H1 (cell line): ENCODE results near the gene MYO15B. TPM values are rescaled to one million over a fixed set of nuclear protein-coding genes. Genes with fewer than 3 reads are reported as not detected.

ENCODE experiments used
- CTCF ChIA-PET: fragments of 300-600 bp; sonication (Branson Sonifier 250); formaldehyde crosslinking; loops from one replicate; lab custom pipeline; 2021; ENCODE audit not compliant: partially characterized antibody; lab: Charles Lee
- POLR2A ChIA-PET: fragments of 300-600 bp; sonication (Branson Sonifier 250); formaldehyde crosslinking; loops from one replicate; lab custom pipeline; 2021; ENCODE audit warnings: inconsistent platforms; ENCODE audit not compliant: partially characterized antibody; lab: Charles Lee
- DNase-seq, 2 experiments: peaks; one replicate each; pipeline versions ENCODE4 v3.0.0 to v3.0.0-alpha.2; 2010 to 2022; ENCODE audit warnings: low spot score in 2 of 2, low read depth in 1 of 2, mixed read lengths in 1 of 2
- FAIRE-seq: peaks from 2 replicates; lab custom pipeline; 2011; peaks lifted over from hg19 to GRCh38; lab: Jason Lieb, UNC
- H2AFZ ChIP-seq: 2 replicates; pipeline ENCODE4 v1.8.1; 2012; ENCODE audit warnings: low read length, inconsistent platforms
- H2AK5ac ChIP-seq: 2 replicates; pipeline ENCODE4 v1.6.1; 2013; ENCODE audit warnings: low read depth, low read length
- H2BK120ac ChIP-seq: replicated peaks from 2 replicates; pipeline ENCODE3; 2013; ENCODE audit warnings: low read depth, low read length, inconsistent platforms
- H2BK12ac ChIP-seq: 2 replicates; pipeline ENCODE4 v1.6.1; 2013; ENCODE audit warnings: low read depth, low read length
- H2BK15ac ChIP-seq: 2 replicates; pipeline ENCODE4 v1.6.1; 2013; ENCODE audit warnings: low read length
- H2BK20ac ChIP-seq: 2 replicates; pipeline ENCODE4 v1.6.1; 2013; ENCODE audit warnings: low read length
- H2BK5ac ChIP-seq: 2 replicates; pipeline ENCODE4 v1.6.1; 2013; ENCODE audit warnings: low read depth, low read length
- H3K14ac ChIP-seq: 2 replicates; pipeline ENCODE4 v1.6.1; 2013; ENCODE audit warnings: inconsistent platforms; ENCODE audit not compliant: insufficient read length
- H3K18ac ChIP-seq: 2 replicates; pipeline ENCODE4 v1.6.1; 2013; ENCODE audit warnings: low read length; ENCODE audit errors: extremely low read depth
- H3K23ac ChIP-seq: 2 replicates; pipeline ENCODE4 v1.6.1; 2013; ENCODE audit warnings: inconsistent platforms; ENCODE audit not compliant: insufficient read length
- H3K23me2 ChIP-seq: 2 replicates; pipeline ENCODE4 v1.6.1; 2013; ENCODE audit warnings: low read depth, low read length
- H3K27ac ChIP-seq: 2 replicates; pipeline ENCODE4 v1.6.1; 2011; ENCODE audit warnings: low read depth, low read length, inconsistent platforms
- H3K27me3 ChIP-seq, 4 experiments: replicated peaks in 1 of 4; 1 replicate in 1 of 4; 2 replicates in 3 of 4; pipeline versions ENCODE4 v1.6.1 to v1.8.1; 2011 to 2013; ENCODE audit warnings: low read length in 3 of 4, mild to moderate bottlenecking in 3 of 4, inconsistent platforms in 2 of 4, mixed read lengths in 2 of 4, moderate library complexity in 1 of 4; ENCODE audit not compliant: control insufficient read depth in 3 of 4, insufficient read depth in 3 of 4; ENCODE audit errors: extremely low read depth in 1 of 4
- H3K36me3 ChIP-seq, 4 experiments: 2 replicates each; pipeline versions ENCODE4 v1.6.1 to v1.8.1; 2011 to 2013; ENCODE audit warnings: mild to moderate bottlenecking in 4 of 4, low read length in 3 of 4, moderate library complexity in 2 of 4, control low read depth in 1 of 4, inconsistent platforms in 1 of 4; ENCODE audit not compliant: insufficient read depth in 4 of 4, control insufficient read depth in 2 of 4
- H3K4ac ChIP-seq: replicated peaks from 2 replicates; pipeline ENCODE3; 2013; ENCODE audit warnings: low read length, low read depth, mixed read lengths, inconsistent platforms; ENCODE audit not compliant: insufficient read length
- H3K4me1 ChIP-seq, 4 experiments: replicated peaks in 1 of 4; 1 replicate in 1 of 4; 2 replicates in 3 of 4; pipeline versions ENCODE4 v1.6.1 to v1.8.1; 2011 to 2013; ENCODE audit warnings: low read length in 3 of 4, inconsistent platforms in 2 of 4, mixed read lengths in 1 of 4; ENCODE audit not compliant: insufficient read depth in 4 of 4, control insufficient read depth in 3 of 4
- H3K4me2 ChIP-seq, 2 experiments: 2 replicates each; pipeline versions ENCODE4 v1.6.1 to v1.8.1; 2011 to 2013; ENCODE audit warnings: low read depth in 2 of 2, low read length in 2 of 2, control low read depth in 1 of 2, inconsistent platforms in 1 of 2, mild to moderate bottlenecking in 1 of 2; ENCODE audit not compliant: insufficient read depth in 1 of 2
- H3K4me3 ChIP-seq, 4 experiments: fragments of 200-600, 300-600 bp in 1 of 4; sonication (generic), shearing (Covaris generic), sonication (Bioruptor Twin) in 1 of 4; 2 replicates each; pipeline versions ENCODE4 v1.5.1 to v1.8.1; 2011 to 2016; ENCODE audit warnings: low read length in 4 of 4, low read depth in 3 of 4, control low read depth in 2 of 4, inconsistent platforms in 2 of 4, mild to moderate bottlenecking in 2 of 4, mixed read lengths in 1 of 4, moderate library complexity in 1 of 4; ENCODE audit not compliant: insufficient read depth in 2 of 4; ENCODE audit errors: extremely low read depth in 1 of 4
- H3K56ac ChIP-seq: replicated peaks from 2 replicates; pipeline ENCODE3; 2013; ENCODE audit warnings: low read depth, mild to moderate bottlenecking, mixed read lengths, low read length, inconsistent platforms; ENCODE audit not compliant: insufficient read length
- H3K79me1 ChIP-seq: 2 replicates; pipeline ENCODE4 v1.6.1; 2013; ENCODE audit warnings: low read depth, low read length, control low read depth
- H3K79me2 ChIP-seq, 2 experiments: 2 replicates each; pipeline versions ENCODE4 v1.6.1 to v1.8.1; 2012 to 2013; ENCODE audit warnings: low read length in 2 of 2, mild to moderate bottlenecking in 2 of 2, inconsistent platforms in 1 of 2; ENCODE audit not compliant: insufficient read depth in 2 of 2, control insufficient read depth in 1 of 2
- H3K9ac ChIP-seq, 4 experiments: replicated peaks in 1 of 4; 1 replicate in 1 of 4; 2 replicates in 3 of 4; pipeline versions ENCODE4 v1.6.1 to v1.8.1; 2011 to 2013; ENCODE audit warnings: low read depth in 3 of 4, low read length in 3 of 4, control low read depth in 2 of 4, mild to moderate bottlenecking in 2 of 4, moderate library complexity in 2 of 4, inconsistent platforms in 1 of 4; ENCODE audit errors: extremely low read depth in 1 of 4
- H3K9me3 ChIP-seq, 2 experiments: 2 replicates each; pipeline versions ENCODE4 v1.6.1 to v1.8.1; 2012 to 2013; ENCODE audit warnings: mild to moderate bottlenecking in 2 of 2, moderate library complexity in 2 of 2, control low read depth in 1 of 2, inconsistent platforms in 1 of 2, low read depth in 1 of 2, low read length in 1 of 2, mixed read lengths in 1 of 2; ENCODE audit not compliant: insufficient read depth in 2 of 2
- H4K20me1 ChIP-seq, 2 experiments: replicated peaks in 1 of 2; 2 replicates each; pipeline versions ENCODE3 to v1.8.1; 2011 to 2013; ENCODE audit warnings: inconsistent platforms in 2 of 2, low read length in 2 of 2, mild to moderate bottlenecking in 1 of 2; ENCODE audit not compliant: insufficient read depth in 2 of 2, control insufficient read depth in 1 of 2
- H4K5ac ChIP-seq: 2 replicates; pipeline ENCODE4 v1.6.1; 2013; ENCODE audit warnings: low read length, low read depth, mixed read lengths, inconsistent platforms; ENCODE audit not compliant: insufficient read length
- H4K8ac ChIP-seq: 2 replicates; pipeline ENCODE4 v1.8.0; 2013; ENCODE audit warnings: mild to moderate bottlenecking, moderate library complexity, low read length, inconsistent platforms; ENCODE audit not compliant: insufficient read depth; ENCODE audit errors: extremely low read depth
- H4K91ac ChIP-seq: replicated peaks from 2 replicates; pipeline ENCODE3; 2013; ENCODE audit warnings: low read length, mixed read lengths, inconsistent platforms; ENCODE audit not compliant: insufficient read length
- BCL11A ChIP-seq, 2 experiments: IDR thresholded peaks; one replicate each; pipeline ENCODE4 v1.6.1; 2011; ENCODE audit warnings: low read depth in 2 of 2, low read length in 2 of 2, mild to moderate bottlenecking in 2 of 2
- CEBPB ChIP-seq: IDR thresholded peaks from 2 replicates; pipeline ENCODE4 v1.6.1; 2012; ENCODE audit warnings: low read depth, low read length
- KDM1A ChIP-seq: fragments of 200-600, 300-600 bp; sonication (generic); IDR thresholded peaks from 2 replicates; pipeline ENCODE4 v1.7.1; 2016; ENCODE audit warnings: mild to moderate bottlenecking, low read length, borderline replicate concordance
- PHF8 ChIP-seq: fragments of 200-600 bp; sonication (generic); conservative IDR thresholded peaks from 2 replicates; pipeline ENCODE4 v1.7.1; 2012; ENCODE audit warnings: low read depth, mild to moderate bottlenecking, inconsistent platforms, low read length, moderate library complexity
- WGBS, 2 experiments: shearing (Covaris generic) in 1 of 2; methylation state at CpG; one replicate each; pipeline versions ENCODE4 v1.1.6 to v1.1.7; 2013 to 2015; ENCODE audit warnings: low lambda C conversion rate in 2 of 2, mixed read lengths in 2 of 2, inconsistent platforms in 1 of 2, low coverage in 1 of 2, missing lambda C conversion rate in 1 of 2; ENCODE audit not compliant: insufficient replicate concordance in 2 of 2, insufficient coverage in 1 of 2, insufficient read length in 1 of 2; ENCODE audit errors: extremely low coverage in 1 of 2, missing lambda C conversion rate in 1 of 2; 5-methylcytosine and 5-hydroxymethylcytosine counted together
- polyA plus RNA-seq, 7 experiments: library from polyadenylated mRNA; depleted of rRNA in 3 of 7; stranded (reverse) in 5 of 7; unstranded in 2 of 7; fragments of >200 nt in 5 of 7; fragments of 200-250 nt in 2 of 7; gene quantifications; 1 replicate in 5 of 7; 2 replicates in 1 of 7; 4 replicates in 1 of 7; pipeline versions ENCODE4 v1.2.1 to v1.2.3, GENCODE V29; 2011 to 2013; ENCODE audit warnings: missing spikeins in 2 of 7, mixed read lengths in 2 of 7
- total RNA-seq: library from RNA; stranded (reverse); fragmentation: NEBNext Ultra II Directional; extraction: Animal tissue kit (Norgen Biotek cat#: 25700); gene quantifications from 2 replicates; pipeline ENCODE4 v1.2.1, GENCODE V29; 2021
- TF ChIP-seq, protein P1 (sequence below): IDR thresholded peaks from 2 replicates; pipeline ENCODE4 v1.6.1; 2012; ENCODE audit warnings: inconsistent platforms

Gene MYO15B
- total and polyA plus RNA-seq, 2 of the 8 experiments (the other 6 are each of a cell fraction or from before 2014, with no cell fraction given): 7.1 to 11.2 TPM

DNA sequence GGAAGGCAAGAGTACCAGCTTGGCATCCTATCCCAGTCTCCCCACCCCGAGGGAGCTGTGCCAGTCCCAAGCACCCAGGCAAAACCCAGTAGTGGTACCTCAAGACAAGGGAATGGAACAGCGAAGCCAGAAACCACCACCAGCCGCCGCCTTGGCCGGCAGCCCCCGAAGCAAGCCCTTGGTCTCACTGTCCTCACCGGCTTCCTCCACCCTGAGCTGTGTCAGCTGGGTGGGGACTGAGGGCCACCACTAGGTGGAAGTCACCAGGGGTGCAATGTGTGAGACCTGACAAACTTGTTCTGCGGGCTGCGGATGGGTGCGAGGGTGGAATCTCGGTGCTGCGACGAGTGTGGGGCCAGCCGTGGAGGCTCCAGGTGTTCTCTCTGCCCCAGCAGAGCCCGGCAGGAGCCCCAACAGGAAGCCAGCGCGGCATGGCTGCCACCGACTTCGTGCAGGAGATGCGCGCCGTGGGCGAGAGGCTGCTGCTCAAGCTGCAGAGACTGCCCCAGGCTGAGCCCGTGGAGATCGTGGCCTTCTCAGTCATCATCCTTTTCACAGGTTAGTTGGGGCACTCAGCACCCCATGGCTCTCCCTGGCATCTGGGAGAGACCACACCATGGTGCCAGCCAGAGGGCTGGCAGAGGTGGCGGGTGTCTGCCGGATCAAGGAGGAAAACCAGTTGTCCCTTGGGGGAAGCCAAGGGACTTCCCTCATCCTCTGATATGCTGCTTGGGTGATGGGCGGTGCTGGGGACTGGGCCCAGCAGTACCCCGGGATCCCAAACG is 52.4 kb downstream of the MYO15B start:
- no peak for TF ChIP-seq CEBPB
- no peak for TF ChIP-seq PHF8
- TF ChIP-seq, protein P1, sequence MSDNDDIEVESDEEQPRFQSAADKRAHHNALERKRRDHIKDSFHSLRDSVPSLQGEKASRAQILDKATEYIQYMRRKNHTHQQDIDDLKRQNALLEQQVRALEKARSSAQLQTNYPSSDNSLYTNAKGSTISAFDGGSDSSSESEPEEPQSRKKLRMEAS: no peak
- no peak for TF ChIP-seq BCL11A (IDR thresholded peaks at IDR 0.05; ENCODE audit: low read depth in 2 of 2, low read length in 2 of 2)
- no peak for TF ChIP-seq KDM1A
- Histone ChIP-seq H3K79me1 (no peaks in the 10 kb centered on the region), H3K23me2 (no peaks in the 10 kb centered on the region), H4K8ac (no peak overlapping the region), H3K79me2 (no peaks in the 10 kb centered on the region; a peak in 1 of 4 replicates), H2AFZ (no peak overlapping the region), H2AK5ac (no peak overlapping the region), H3K9me3 (no peaks in the 10 kb centered on the region), H3K4me1 (peaks cover 5 to 16% (median 10%) of the 10 kb centered on the region in 4 experiments), H3K23ac (no peak overlapping the region), H3K56ac (no peak overlapping the region), H4K20me1 (peaks cover 3 to 4% of the 10 kb centered on the region in 2 experiments), H2BK120ac (no peak overlapping the region), H3K18ac (no peak overlapping the region), H3K27me3 (no peaks in the 10 kb centered on the region), H3K14ac (no peak overlapping the region), H3K4me2 (no peak overlapping the region), H3K36me3 (no peaks in the 10 kb centered on the region; a peak in 1 of 8 replicates), H4K91ac (no peak overlapping the region), H3K4me3 (no peak overlapping the region), H2BK20ac (no peak overlapping the region), H2BK5ac (no peak overlapping the region; the same call in 1 of the 2 replicates), H3K4ac (no peak overlapping the region), H3K9ac (no peak overlapping the region), H2BK15ac (no peak overlapping the region), H3K27ac (no peak overlapping the region), H2BK12ac (no peak overlapping the region), H4K5ac (no peak overlapping the region)
- ChIA-PET POLR2A (interaction anchor here (1.2 to 2.2 kb wide), 2 partner anchors 9 to 140 kb away, joined by 4 to 9 read pairs; no protein-coding TSS in a partner anchor), CTCF (interaction anchor here (1.4 to 59.2 kb wide), 4 partner anchors 4 to 106 kb away, joined by 4 to 2200 read pairs (median 1256); partner anchors contain the start of genes RECQL5, SAP30BP and SMIM5)
- DNase-seq: no peak
- WGBS, 2 experiments: 92% methylated on average over 30 of the region's 30 CpGs; no CpG with 5 or more reads in 1 of the 2 experiments
- FAIRE-seq: no peak
